HCT116 (cell line): Measurements from ENCODE around the gene ZCCHC2.

Experiments used
- CEBPB ChIP-seq: IDR thresholded peaks from 2 replicates; pipeline ENCODE4 v1.6.1; 2012; ENCODE audit warnings: low read depth
- CTCF ChIP-seq, 3 experiments: fragments of 200-600 bp in 1 of 3; sonication (generic) in 1 of 3; IDR thresholded peaks in 2 of 3; conservative IDR thresholded peaks in 1 of 3; 2 replicates each; pipeline ENCODE4 v1.5.1; 2012 to 2017; ENCODE audit warnings: low read depth in 2 of 3, low read length in 2 of 3, antibody characterized with exemption in 1 of 3, borderline replicate concordance in 1 of 3, control low read depth in 1 of 3, mild to moderate bottlenecking in 1 of 3, mixed read lengths in 1 of 3, mixed run types in 1 of 3, moderate library complexity in 1 of 3; ENCODE audit not compliant: insufficient read depth in 1 of 3
- EZH2 ChIP-seq: fragments of 200-600 bp; sonication (generic); IDR thresholded peaks from 2 replicates; pipeline ENCODE4 v1.6.1; 2017; ENCODE audit warnings: antibody characterized with exemption, mixed run types
- MAX ChIP-seq: IDR thresholded peaks from 2 replicates; pipeline ENCODE4 v1.6.1; 2012
- POLR2A ChIP-seq: IDR thresholded peaks from 2 replicates; pipeline ENCODE4 v1.7.0; 2011; ENCODE audit warnings: borderline replicate concordance; ENCODE audit not compliant: insufficient read depth, insufficient read length; ENCODE audit errors: extremely low read depth
- POLR2AphosphoS5 ChIP-seq: IDR thresholded peaks from 2 replicates; pipeline ENCODE4 v1.6.1; 2011; ENCODE audit warnings: mild to moderate bottlenecking, low read depth, low read length, moderate library complexity
- SIN3A ChIP-seq: IDR thresholded peaks from 2 replicates; pipeline ENCODE4 v1.6.1; 2012; ENCODE audit warnings: low read depth
- YY1 ChIP-seq: IDR thresholded peaks from 2 replicates; pipeline ENCODE4 v1.6.1; 2011; ENCODE audit warnings: low read length, low read depth, moderate library complexity, mild to moderate bottlenecking; ENCODE audit not compliant: insufficient replicate concordance; ENCODE audit errors: extremely low read depth

GRCh38 chr18:62583376-62583775, 60.6 kb downstream of the ZCCHC2 start:
- TF ChIP-seq MAX (no peak), SIN3A (no peak), CTCF (IDR thresholded peaks at IDR 0.05 in 2 of 3, conservative IDR thresholded peaks at IDR 0.05 in 1 of 3; ENCODE audit: borderline replicate concordance in 1 of 3, insufficient read depth in 1 of 3, low read depth in 2 of 3, low read length in 2 of 3) (no peak), EZH2 (no peak), POLR2A (no peak), POLR2AphosphoS5 (no peak), YY1 (no peak), CEBPB (no peak)
